ENCODE data around the gene MEST. TPM values are rescaled to one million over a fixed set of nuclear protein-coding genes. Genes with fewer than 3 reads are reported as not detected.
A peak's percentile ranks its signal among the peaks of the same experiment; 100 is the strongest.

MEST gene
- total RNA-seq, 1 donor from 2014 or later = 42.0 TPM

- H3K4me3 ChIP-seq (ENCODE audit: low read depth, low read length) = no peak overlapping the region
- TF ChIP-seq CTCF (conservative IDR thresholded peaks at IDR 0.05; ENCODE audit: low read depth, low read length) = no peak
Observed at GRCh38 chr7:130490311-130490791, 1.5 kb upstream of the MEST start.

GRCh38 chr7:130490888-130491804, 739 bp upstream of the MEST start:
- peak; percentile 60 for TF ChIP-seq CTCF (conservative IDR thresholded peaks at IDR 0.05; ENCODE audit: low read depth, low read length)
- no peak for DNase-seq (ENCODE audit: low read depth)
- H3K4me3 ChIP-seq (ENCODE audit: low read depth, low read length) = peak overlapping the region; percentile 37

More at GRCh38 chr7:130490311-130490791, 1.5 kb upstream of the MEST start:
- no peak for DNase-seq (ENCODE audit: low read depth)

- TF ChIP-seq CTCF (conservative IDR thresholded peaks at IDR 0.05; ENCODE audit: low read depth, low read length) = no peak
- no peak for DNase-seq (ENCODE audit: low read depth)
- H3K4me3 ChIP-seq (ENCODE audit: low read depth, low read length) = peak overlapping the region; percentile 37
Observed at GRCh38 chr7:130492523-130493274, 814 bp downstream of the MEST start.

- no peak for DNase-seq (ENCODE audit: low read depth)
- H3K4me3 ChIP-seq (ENCODE audit: low read depth, low read length) = peak overlapping the region; percentile 37
- TF ChIP-seq CTCF (conservative IDR thresholded peaks at IDR 0.05; ENCODE audit: low read depth, low read length) = no peak
Observed at GRCh38 chr7:130493275-130493873, 1.5 kb downstream of the MEST start.

GRCh38 chr7:130494431-130494858, 2.6 kb downstream of the MEST start:
- H3K4me3 ChIP-seq (ENCODE audit: low read depth, low read length) = no peak overlapping the region
- TF ChIP-seq CTCF (conservative IDR thresholded peaks at IDR 0.05; ENCODE audit: low read depth, low read length) = no peak

GRCh38 chr7:130500463-130500862, 8.6 kb downstream of the MEST start:
- no peak overlapping the region for H3K4me3 ChIP-seq (ENCODE audit: low read depth, low read length)
- no peak for DNase-seq (ENCODE audit: low read depth)
- TF ChIP-seq CTCF (conservative IDR thresholded peaks at IDR 0.05; ENCODE audit: low read depth, low read length) = no peak

More at GRCh38 chr7:130494431-130494858, 2.6 kb downstream of the MEST start:
- no peak for DNase-seq (ENCODE audit: low read depth)

All from epithelial cell of proximal tubule (primary cell).